ENCODE results near the gene ZNF609. TPM values are rescaled to one million over a fixed set of nuclear protein-coding genes. Genes with fewer than 3 reads are reported as not detected.

ZNF609 gene
- total RNA-seq, 2 donors from 2014 or later, result 17.9 to 22.7 TPM

GRCh38 chr15:64688770-64689169 is 228.4 kb downstream of the ZNF609 start:
- H3K9me3 ChIP-seq, result no peaks in the 10 kb centered on the region
- no peaks in the 10 kb centered on the region for H3K27me3 ChIP-seq
- no peak overlapping the region for H3K4me3 ChIP-seq
- DNase-seq (no peak), ATAC-seq (no peak)
- intact Hi-C loops (cut with DNase I), result loop anchor here (10.0 kb wide), 1 partner anchor 264 kb away; no protein-coding TSS in a partner anchor
- peaks cover 11% of the 10 kb centered on the region for H3K4me1 ChIP-seq
- TF ChIP-seq POLR2A (IDR thresholded peaks at IDR 0.05), result no peak
- no peak for TF ChIP-seq CTCF (IDR thresholded peaks at IDR 0.05)
- no peak overlapping the region for H3K27ac ChIP-seq
- H3K36me3 ChIP-seq (replicated peaks in 1 of 2; ENCODE audit: insufficient read depth in 1 of 2, low read depth in 2 of 2), result peaks cover 0 to 12% of the 10 kb centered on the region in 2 donors
- 86 to 95% methylated on average over 3 of the region's 3 CpGs for WGBS, 2 donors

- H3K9me3 ChIP-seq, result no peaks in the 10 kb centered on the region
- intact Hi-C loops (cut with DNase I), result no loop called here
- H3K4me1 ChIP-seq, result peaks cover 22% of the 10 kb centered on the region
- no peak for DNase-seq
- H3K27me3 ChIP-seq, result no peaks in the 10 kb centered on the region
- H3K4me3 ChIP-seq, result no peak overlapping the region
- no peak overlapping the region for H3K27ac ChIP-seq
- H3K36me3 ChIP-seq (replicated peaks in 1 of 2; ENCODE audit: insufficient read depth in 1 of 2, low read depth in 2 of 2), result peaks cover 0 to 8% of the 10 kb centered on the region in 2 donors
- WGBS, 2 donors, result 60 to 68% methylated on average over 3 of the region's 3 CpGs
- no peak for TF ChIP-seq POLR2A (IDR thresholded peaks at IDR 0.05)
- TF ChIP-seq CTCF (IDR thresholded peaks at IDR 0.05), result no peak
- no peak for ATAC-seq
Measured at GRCh38 chr15:64690008-64690407, 229.6 kb downstream of the ZNF609 start.

- peaks cover 0 to 8% of the 10 kb centered on the region in 2 donors for H3K36me3 ChIP-seq (replicated peaks in 1 of 2; ENCODE audit: insufficient read depth in 1 of 2, low read depth in 2 of 2)
- ATAC-seq (no peak), DNase-seq (no peak)
- whole genome bisulfite sequencing, 2 donors, result 66 to 75% methylated on average over 6 of the region's 6 CpGs
- no peaks in the 10 kb centered on the region for H3K9me3 ChIP-seq
- intact Hi-C loops (cut with DNase I), result no loop called here
- peak overlapping the region in 2 of 4 donors; percentile 1 to 35 for H3K27ac ChIP-seq
- H3K4me3 ChIP-seq, result no peak overlapping the region
- peaks cover 29% of the 10 kb centered on the region for H3K4me1 ChIP-seq
- TF ChIP-seq POLR2A (IDR thresholded peaks at IDR 0.05) (no peak), CTCF (IDR thresholded peaks at IDR 0.05) (peak in 1 of 7 experiments; percentile 10)
- H3K27me3 ChIP-seq, result no peaks in the 10 kb centered on the region
Measured at GRCh38 chr15:64690578-64691296, 230.4 kb downstream of the ZNF609 start.

- peak overlapping the region in 1 of 4 donors; percentile 35 for H3K27ac ChIP-seq
- H3K4me3 ChIP-seq, result no peak overlapping the region
- TF ChIP-seq CTCF (IDR thresholded peaks at IDR 0.05) (no peak), POLR2A (IDR thresholded peaks at IDR 0.05) (no peak)
- no peaks in the 10 kb centered on the region for H3K27me3 ChIP-seq
- peaks cover 0 to 8% of the 10 kb centered on the region in 2 donors for H3K36me3 ChIP-seq (replicated peaks in 1 of 2; ENCODE audit: insufficient read depth in 1 of 2, low read depth in 2 of 2)
- peaks cover 34% of the 10 kb centered on the region for H3K4me1 ChIP-seq
- ATAC-seq, result no peak
- H3K9me3 ChIP-seq, result no peaks in the 10 kb centered on the region
- intact Hi-C loops (cut with DNase I), result no loop called here
- peak in 1 of 4 donors; percentile 59 for DNase-seq
- 77 to 84% methylated on average over 6 to 9 of the region's 9 CpGs for whole genome bisulfite sequencing, 2 donors
Measured at GRCh38 chr15:64691896-64692565, 231.7 kb downstream of the ZNF609 start.

Data from body of pancreas (tissue), 4 donors.